MM.1S (cell line): ENCODE results near the gene WRNIP1.

Experiments
- EZH2 ChIP-seq: fragments of 300-600 bp; sonication (generic); optimal IDR thresholded peaks from 2 replicates; pipeline ENCODE3; 2017; ENCODE audit warnings: low read depth, mild to moderate bottlenecking, antibody characterized with exemption, low read length, mixed read lengths
- EZH2phosphoT487 ChIP-seq: fragments of 300-600 bp; sonication (generic); IDR thresholded peaks from 2 replicates; pipeline ENCODE4 v1.6.1; 2018; ENCODE audit warnings: antibody characterized with exemption, low read length
- TF ChIP-seq, protein P1 (sequence below): fragments of 300-600 bp; sonication (generic); IDR thresholded peaks from 2 replicates; pipeline ENCODE4 v1.5.1; 2016; ENCODE audit warnings: antibody characterized with exemption, low read length, mixed read lengths

GRCh38 chr6:2799936-2800527 lies 34.8 kb downstream of the WRNIP1 start:
- TF ChIP-seq, protein P1, sequence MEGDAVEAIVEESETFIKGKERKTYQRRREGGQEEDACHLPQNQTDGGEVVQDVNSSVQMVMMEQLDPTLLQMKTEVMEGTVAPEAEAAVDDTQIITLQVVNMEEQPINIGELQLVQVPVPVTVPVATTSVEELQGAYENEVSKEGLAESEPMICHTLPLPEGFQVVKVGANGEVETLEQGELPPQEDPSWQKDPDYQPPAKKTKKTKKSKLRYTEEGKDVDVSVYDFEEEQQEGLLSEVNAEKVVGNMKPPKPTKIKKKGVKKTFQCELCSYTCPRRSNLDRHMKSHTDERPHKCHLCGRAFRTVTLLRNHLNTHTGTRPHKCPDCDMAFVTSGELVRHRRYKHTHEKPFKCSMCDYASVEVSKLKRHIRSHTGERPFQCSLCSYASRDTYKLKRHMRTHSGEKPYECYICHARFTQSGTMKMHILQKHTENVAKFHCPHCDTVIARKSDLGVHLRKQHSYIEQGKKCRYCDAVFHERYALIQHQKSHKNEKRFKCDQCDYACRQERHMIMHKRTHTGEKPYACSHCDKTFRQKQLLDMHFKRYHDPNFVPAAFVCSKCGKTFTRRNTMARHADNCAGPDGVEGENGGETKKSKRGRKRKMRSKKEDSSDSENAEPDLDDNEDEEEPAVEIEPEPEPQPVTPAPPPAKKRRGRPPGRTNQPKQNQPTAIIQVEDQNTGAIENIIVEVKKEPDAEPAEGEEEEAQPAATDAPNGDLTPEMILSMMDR, result no peak
- TF ChIP-seq EZH2 (no peak), EZH2phosphoT487 (no peak)
